HCT116 (cell line): Measurements from ENCODE around the gene IRAG1. TPM values are rescaled to one million over a fixed set of nuclear protein-coding genes. Genes with fewer than 3 reads are reported as not detected.

ENCODE experiments used
- ATAC-seq: fragments of 200-7000 bp; cut with Tn5 transposase; 2 replicates; pipeline ENCODE4 v1.9.1; 2020; ENCODE audit warnings: mild to moderate bottlenecking, moderate library complexity
- BruUV-seq: library from RNA; stranded (reverse); fragments of 400-500 nt; replicated peaks from 2 replicates; lab custom pipeline; 2021; lab: Mats Ljungman, UMichigan
- CTCF ChIA-PET: fragments of 300-600 bp; sonication (Branson Sonifier 250); formaldehyde crosslinking; loops from one replicate; lab custom pipeline; 2021; ENCODE audit warnings: antibody characterized with exemption; lab: Charles Lee
- POLR2A ChIA-PET: fragments of 300-600, 350-600 bp; sonication (Branson Sonifier 250); formaldehyde crosslinking; loops from one replicate; lab custom pipeline; 2021; ENCODE audit warnings: antibody characterized with exemption; lab: Charles Lee
- RAD21 ChIA-PET, 2 experiments: fragments of 300-600 bp; sonication (Branson Sonifier 250); formaldehyde crosslinking; loops; one replicate each; lab custom pipeline; 2023; ENCODE audit warnings: low total read pairs in 2 of 2; ENCODE audit not compliant: uncharacterized antibody in 2 of 2, unreplicated experiment in 2 of 2, low non-redundant PET in 1 of 2; lab: Charles Lee
- DNase-seq: peaks from one replicate; pipeline ENCODE4 v3.0.0-alpha.2; 2010; ENCODE audit warnings: low read depth, low spot score
- H2AFZ ChIP-seq: fragments of 200-600 bp; shearing (Covaris generic), sonication (generic); 2 replicates; pipeline ENCODE4 v1.6.1; 2017; ENCODE audit warnings: low read depth, mixed run types, mixed read lengths, antibody characterized with exemption, low read length; ENCODE audit not compliant: poor library complexity, severe bottlenecking
- H3K27ac ChIP-seq: 2 replicates; pipeline ENCODE4 v1.5.1; 2012; ENCODE audit warnings: low read depth, low read length
- H3K27me3 ChIP-seq: fragments of 200-600 bp; sonication (generic); 2 replicates; pipeline ENCODE4 v1.6.1; 2016; ENCODE audit warnings: mixed run types, low read length, mixed read lengths; ENCODE audit not compliant: insufficient read depth
- H3K36me3 ChIP-seq, 2 experiments: fragments of 200-500 bp in 1 of 2; fragments of 200-600 bp in 1 of 2; sonication (Bioruptor generic) in 1 of 2; sonication (generic) in 1 of 2; 2 replicates each; pipeline versions ENCODE4 v1.5.1 to v1.6.1; 2014 to 2016; ENCODE audit warnings: low read length in 2 of 2, inconsistent platforms in 1 of 2, mixed read lengths in 1 of 2, mixed run types in 1 of 2; ENCODE audit not compliant: insufficient read depth in 2 of 2, control insufficient read depth in 1 of 2
- H3K4me1 ChIP-seq, 2 experiments: fragments of 200-600 bp in 1 of 2; sonication (generic) in 1 of 2; 2 replicates each; pipeline versions ENCODE4 v1.5.1 to v1.6.1; 2012 to 2017; ENCODE audit warnings: low read length in 2 of 2, inconsistent platforms in 1 of 2, mild to moderate bottlenecking in 1 of 2, mixed read lengths in 1 of 2, mixed run types in 1 of 2, moderate library complexity in 1 of 2; ENCODE audit not compliant: insufficient read depth in 2 of 2, control insufficient read depth in 1 of 2
- H3K4me2 ChIP-seq: fragments of 200-600 bp; sonication (generic); 2 replicates; pipeline ENCODE4 v1.6.1; 2017; ENCODE audit warnings: mixed run types, low read length, mixed read lengths
- H3K4me3 ChIP-seq, 2 experiments: fragments of 200-600 bp in 1 of 2; sonication (generic) in 1 of 2; replicated peaks in 1 of 2; 2 replicates each; pipeline ENCODE4 v1.5.1; 2011 to 2016; ENCODE audit warnings: low read length in 2 of 2, control low read depth in 1 of 2, low read depth in 1 of 2, mild to moderate bottlenecking in 1 of 2, mixed read lengths in 1 of 2, mixed run types in 1 of 2
- H3K79me2 ChIP-seq: fragments of 200-600 bp; sonication (generic); 2 replicates; pipeline ENCODE4 v1.6.1; 2017; ENCODE audit warnings: mild to moderate bottlenecking, mixed run types, low read length, moderate library complexity, mixed read lengths; ENCODE audit not compliant: insufficient read depth
- H3K9ac ChIP-seq: fragments of 200-600 bp; sonication (generic); 2 replicates; pipeline ENCODE4 v1.6.1; 2016; ENCODE audit warnings: low read length, mixed read lengths
- H3K9me2 ChIP-seq: fragments of 200-600 bp; sonication (generic), shearing (Covaris generic); 2 replicates; pipeline ENCODE4 v1.6.1; 2017; ENCODE audit warnings: mixed run types, mild to moderate bottlenecking, moderate library complexity; ENCODE audit not compliant: insufficient read depth
- H3K9me3 ChIP-seq, 2 experiments: fragments of 200-500 bp in 1 of 2; fragments of 200-600 bp in 1 of 2; sonication (Bioruptor generic) in 1 of 2; sonication (generic) in 1 of 2; 2 replicates each; pipeline ENCODE4 v1.6.1; 2014 to 2017; ENCODE audit warnings: low read length in 2 of 2, mixed read lengths in 2 of 2, inconsistent platforms in 1 of 2, low read depth in 1 of 2, mild to moderate bottlenecking in 1 of 2, mixed run types in 1 of 2, moderate library complexity in 1 of 2; ENCODE audit not compliant: control insufficient read depth in 1 of 2, insufficient read depth in 1 of 2
- H4K20me1 ChIP-seq: fragments of 200-600 bp; sonication (generic), shearing (Covaris generic); 2 replicates; pipeline ENCODE4 v1.6.1; 2017; ENCODE audit warnings: mixed run types, mild to moderate bottlenecking, moderate library complexity; ENCODE audit not compliant: insufficient read depth
- CTCF ChIP-seq, 3 experiments: fragments of 200-600 bp in 1 of 3; sonication (generic) in 1 of 3; IDR thresholded peaks in 2 of 3; conservative IDR thresholded peaks in 1 of 3; 2 replicates each; pipeline ENCODE4 v1.5.1; 2012 to 2017; ENCODE audit warnings: low read depth in 2 of 3, low read length in 2 of 3, antibody characterized with exemption in 1 of 3, borderline replicate concordance in 1 of 3, control low read depth in 1 of 3, mild to moderate bottlenecking in 1 of 3, mixed read lengths in 1 of 3, mixed run types in 1 of 3, moderate library complexity in 1 of 3; ENCODE audit not compliant: insufficient read depth in 1 of 3
- RAD21 ChIP-seq: IDR thresholded peaks from 2 replicates; pipeline ENCODE4 v1.6.1; 2012; ENCODE audit warnings: low read depth, mild to moderate bottlenecking
- SIN3A ChIP-seq: IDR thresholded peaks from 2 replicates; pipeline ENCODE4 v1.6.1; 2012; ENCODE audit warnings: low read depth
- SP1 ChIP-seq: IDR thresholded peaks from 2 replicates; pipeline ENCODE4 v1.6.1; 2012; ENCODE audit warnings: low read depth
- SRF ChIP-seq: IDR thresholded peaks from 2 replicates; pipeline ENCODE4 v1.6.1; 2012; ENCODE audit warnings: low read depth
- intact Hi-C: fragments of 100-400 bp; cut with micrococcal nuclease; formaldehyde crosslinking; loops from 2 replicates; pipeline ENCODE4 v1.10.0; 2022
- total RNA-seq: library from RNA; stranded (reverse); gene quantifications from one replicate; pipeline ENCODE4 v1.2.1, GENCODE V29; 2021; ENCODE audit not compliant: unreplicated experiment

IRAG1 gene
- total RNA-seq, 1 experiment from 2014 or later, result 3.7 TPM

- Histone ChIP-seq H3K27me3 (no peaks in the 10 kb centered on the region), H3K9ac (no peak overlapping the region), H3K27ac (no peak overlapping the region), H3K4me3 (no peak overlapping the region), H2AFZ (no peak overlapping the region), H3K9me3 (no peaks in the 10 kb centered on the region), H3K36me3 (no peaks in the 10 kb centered on the region), H3K79me2 (no peaks in the 10 kb centered on the region), H3K4me2 (no peak overlapping the region), H3K4me1 (peaks cover 0 to 36% of the 10 kb centered on the region in 2 experiments; a peak in 2 of 4 replicates), H3K9me2 (no peaks in the 10 kb centered on the region), H4K20me1 (no peaks in the 10 kb centered on the region)
- ChIA-PET POLR2A (interaction anchor here (0.7 kb wide), 1 partner anchor 270 kb away, joined by 3 read pairs; no protein-coding TSS in a partner anchor), CTCF (no interaction called here), RAD21 (no interaction called here)
- DNase-seq (no peak), ATAC-seq (no peak)
- no peak for TF ChIP-seq SP1
- no peak for TF ChIP-seq SRF
- TF ChIP-seq SIN3A, result no peak
- BruUV-seq, result no TSS peak
- intact Hi-C loops, result no loop called here
Measured at GRCh38 chr11:10695833-10696232, 2.3 kb upstream of the IRAG1 start.

GRCh38 chr11:10694486-10695239 is 1.1 kb upstream of the IRAG1 start:
- CTCF ChIA-PET, result interaction anchor here (1.5 to 2.6 kb wide), 2 partner anchors 70 to 328 kb away, joined by 4 to 6 read pairs; no protein-coding TSS in a partner anchor

More at GRCh38 chr11:10694486-10695239, 1.1 kb upstream of the IRAG1 start:
- ChIA-PET POLR2A (interaction anchor here (0.9 kb wide), 1 partner anchor 12 kb away, joined by 3 read pairs; no protein-coding TSS in a partner anchor), RAD21 (no interaction called here)
- intact Hi-C loops, result no loop called here
- ATAC-seq, result peak; percentile 51
- peaks cover 0 to 42% of the 10 kb centered on the region in 2 experiments; a peak in 2 of 4 replicates for H3K4me1 ChIP-seq
- no peaks in the 10 kb centered on the region for H3K9me3 ChIP-seq
- BruUV-seq, result no TSS peak
- no peaks in the 10 kb centered on the region for H4K20me1 ChIP-seq
- no peak overlapping the region for H2AFZ ChIP-seq
- TF ChIP-seq CTCF (IDR thresholded peaks at IDR 0.05 in 2 of 3, conservative IDR thresholded peaks at IDR 0.05 in 1 of 3; ENCODE audit: borderline replicate concordance in 1 of 3, insufficient read depth in 1 of 3, low read depth in 2 of 3, low read length in 2 of 3) (peak in 1 of 3 experiments; percentile 32; a peak in 2 of 6 replicates), RAD21 (no peak)
- TF ChIP-seq, all 23 proteins: peak for 1
- H3K79me2 ChIP-seq, result no peaks in the 10 kb centered on the region
- DNase-seq, result no peak
- no peak overlapping the region for H3K9ac ChIP-seq
- H3K4me2 ChIP-seq, result no peak overlapping the region
- no peaks in the 10 kb centered on the region for H3K36me3 ChIP-seq
- no peaks in the 10 kb centered on the region for H3K9me2 ChIP-seq
- no peak overlapping the region for H3K4me3 ChIP-seq
- no peaks in the 10 kb centered on the region for H3K27me3 ChIP-seq
- no peak overlapping the region for H3K27ac ChIP-seq
